ENCODE measurements around the gene LRP1B. TPM values are rescaled to one million over a fixed set of nuclear protein-coding genes. Genes with fewer than 3 reads are reported as not detected.
A peak's percentile ranks its signal among the peaks of the same experiment; 100 is the strongest.

LRP1B gene
- total and polyA plus RNA-seq, 2 donors (not counting 1 experiment from before 2014, with no cell fraction given): under 0.01 to 0.01 TPM

DNA sequence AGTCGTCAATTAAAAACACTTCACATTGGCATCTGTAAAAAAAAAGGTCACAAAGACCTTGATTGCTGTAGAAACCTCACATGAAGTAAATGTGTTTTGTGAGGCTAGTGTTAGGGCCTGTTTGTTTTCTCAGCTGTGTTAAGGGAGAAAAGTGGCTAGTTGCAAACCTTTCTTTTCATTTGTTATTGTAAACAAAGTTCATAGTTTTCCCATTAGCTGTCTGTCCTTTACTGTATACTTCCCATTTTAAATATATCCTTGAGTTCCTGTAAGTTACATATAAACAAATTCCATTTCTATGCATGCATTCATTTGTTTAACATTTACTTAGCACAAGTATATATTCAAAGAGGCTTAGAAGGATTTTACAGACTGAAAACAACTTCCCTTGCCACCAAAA lies 1250.2 kb downstream of the LRP1B start:
- Histone ChIP-seq H2AFZ (ENCODE audit: low read length) (no peak overlapping the region), H3K4me2 (ENCODE audit: extremely low read depth, insufficient read depth, low read length) (no peak overlapping the region)

GRCh38 chr2:140876015-140876414 lies 1254.8 kb downstream of the LRP1B start:
- H3K27me3 ChIP-seq (ENCODE audit: control insufficient read depth, insufficient read depth, low read length): no peaks in the 10 kb centered on the region
- H3K4me3 ChIP-seq (replicated peaks in 1 of 4; ENCODE audit: control extremely low read depth in 1 of 4, insufficient read depth in 1 of 4, low read depth in 3 of 4, low read length in 4 of 4): no peak overlapping the region
- DNase-seq (ENCODE audit: low read depth in 2 of 2): no peak
- no peak overlapping the region for H3K27ac ChIP-seq (ENCODE audit: insufficient read depth, low read length)
- H3K4me2 ChIP-seq (ENCODE audit: extremely low read depth, insufficient read depth, low read length): no peak overlapping the region
- H3K79me2 ChIP-seq (ENCODE audit: control insufficient read depth, insufficient read depth, low read length): no peaks in the 10 kb centered on the region
- TF ChIP-seq CTCF (conservative IDR thresholded peaks at IDR 0.05 in 1 of 2, IDR thresholded peaks at IDR 0.05 in 1 of 2; ENCODE audit: low read depth in 1 of 2, low read length in 2 of 2) (no peak), EZH2 (IDR thresholded peaks at IDR 0.05; ENCODE audit: low read length, missing control alignments) (no peak)
- H3K36me3 ChIP-seq (ENCODE audit: control insufficient read depth, insufficient read depth, low read length): no peaks in the 10 kb centered on the region
- H4K20me1 ChIP-seq (ENCODE audit: control insufficient read depth, extremely low read depth, insufficient read depth, low read length): no peaks in the 10 kb centered on the region
- no peaks in the 10 kb centered on the region for H3K4me1 ChIP-seq (ENCODE audit: control insufficient read depth, extremely low read depth, insufficient read depth, low read length)
- no peak overlapping the region for H2AFZ ChIP-seq (ENCODE audit: low read length)
- H3K9me3 ChIP-seq (ENCODE audit: control insufficient read depth, insufficient read depth, low read depth, low read length): no peaks in the 10 kb centered on the region
- H3K9ac ChIP-seq (ENCODE audit: insufficient read depth, low read length): no peak overlapping the region

More for the DNA sequence above, 1250.2 kb downstream of the LRP1B start:
- no peaks in the 10 kb centered on the region for H3K27me3 ChIP-seq (ENCODE audit: control insufficient read depth, insufficient read depth, low read length)
- H3K36me3 ChIP-seq (ENCODE audit: control insufficient read depth, insufficient read depth, low read length): no peaks in the 10 kb centered on the region
- H3K4me3 ChIP-seq (replicated peaks in 1 of 4; ENCODE audit: control extremely low read depth in 1 of 4, insufficient read depth in 1 of 4, low read depth in 3 of 4, low read length in 4 of 4): no peak overlapping the region
- no peaks in the 10 kb centered on the region for H3K4me1 ChIP-seq (ENCODE audit: control insufficient read depth, extremely low read depth, insufficient read depth, low read length)
- H3K79me2 ChIP-seq (ENCODE audit: control insufficient read depth, insufficient read depth, low read length): no peaks in the 10 kb centered on the region
- TF ChIP-seq CTCF (conservative IDR thresholded peaks at IDR 0.05 in 1 of 2, IDR thresholded peaks at IDR 0.05 in 1 of 2; ENCODE audit: low read depth in 1 of 2, low read length in 2 of 2) (no peak), EZH2 (IDR thresholded peaks at IDR 0.05; ENCODE audit: low read length, missing control alignments) (no peak)
- peak; percentile 14 to 80 for DNase-seq (ENCODE audit: low read depth in 2 of 2)
- no peak overlapping the region for H3K27ac ChIP-seq (ENCODE audit: insufficient read depth, low read length)
- H4K20me1 ChIP-seq (ENCODE audit: control insufficient read depth, extremely low read depth, insufficient read depth, low read length): no peaks in the 10 kb centered on the region
- no peaks in the 10 kb centered on the region for H3K9me3 ChIP-seq (ENCODE audit: control insufficient read depth, insufficient read depth, low read depth, low read length)
- no peak overlapping the region for H3K9ac ChIP-seq (ENCODE audit: insufficient read depth, low read length)

DNA sequence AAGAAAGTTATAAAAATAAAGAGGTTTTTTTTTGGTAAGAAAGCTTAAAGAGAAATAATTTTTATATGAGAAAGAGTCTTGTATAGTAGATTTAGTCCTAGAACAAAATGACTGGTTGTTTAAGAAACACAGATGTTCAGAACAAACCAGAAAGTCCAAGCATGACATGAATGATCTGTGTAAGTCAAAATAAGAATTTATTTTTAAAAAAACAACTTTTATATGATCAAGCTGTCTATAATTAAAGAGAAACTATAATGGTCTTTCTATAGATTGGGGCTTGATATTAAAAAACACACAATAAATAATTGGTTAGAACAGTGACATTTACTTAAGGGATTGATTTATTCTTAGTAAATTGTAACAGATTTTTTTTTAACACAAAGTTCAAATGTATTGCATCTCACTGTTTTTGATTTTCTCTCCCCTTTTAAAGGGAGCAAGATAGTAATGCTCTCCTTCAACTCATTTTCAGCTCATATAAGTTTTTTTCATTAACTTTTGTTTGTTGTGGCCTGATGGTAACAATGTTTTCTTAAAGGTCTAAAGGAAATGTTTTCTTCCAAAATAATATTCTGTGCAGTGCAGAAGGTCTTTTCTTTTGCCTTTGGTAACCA lies 1256.8 kb downstream of the LRP1B start:
- Histone ChIP-seq H3K27me3 (ENCODE audit: control insufficient read depth, insufficient read depth, low read length) (no peaks in the 10 kb centered on the region), H4K20me1 (ENCODE audit: control insufficient read depth, extremely low read depth, insufficient read depth, low read length) (no peaks in the 10 kb centered on the region), H3K9ac (ENCODE audit: insufficient read depth, low read length) (no peak overlapping the region), H3K4me3 (replicated peaks in 1 of 4; ENCODE audit: control extremely low read depth in 1 of 4, insufficient read depth in 1 of 4, low read depth in 3 of 4, low read length in 4 of 4) (no peak overlapping the region), H3K36me3 (ENCODE audit: control insufficient read depth, insufficient read depth, low read length) (no peaks in the 10 kb centered on the region), H3K79me2 (ENCODE audit: control insufficient read depth, insufficient read depth, low read length) (no peaks in the 10 kb centered on the region), H3K27ac (ENCODE audit: insufficient read depth, low read length) (no peak overlapping the region), H3K4me2 (ENCODE audit: extremely low read depth, insufficient read depth, low read length) (no peak overlapping the region), H3K4me1 (ENCODE audit: control insufficient read depth, extremely low read depth, insufficient read depth, low read length) (no peaks in the 10 kb centered on the region), H3K9me3 (ENCODE audit: control insufficient read depth, insufficient read depth, low read depth, low read length) (no peaks in the 10 kb centered on the region), H2AFZ (ENCODE audit: low read length) (no peak overlapping the region)
- TF ChIP-seq EZH2 (IDR thresholded peaks at IDR 0.05; ENCODE audit: low read length, missing control alignments): no peak
- no peak for DNase-seq (ENCODE audit: low read depth in 2 of 2)

Measured in fibroblast of lung (primary cell).